PC-9 (cell line): Measurements from ENCODE around the gene TUBB4B. TPM values are rescaled to one million over a fixed set of nuclear protein-coding genes. Genes with fewer than 3 reads are reported as not detected.

Experiments
- BruUV-seq: library from RNA; stranded (reverse); fragments of 400-500 nt; replicated peaks from 2 replicates; lab custom pipeline; 2021; lab: Mats Ljungman, UMichigan
- CTCF ChIA-PET: fragments of 300-600 bp; sonication (Branson Sonifier 250); formaldehyde crosslinking; loops from one replicate; lab custom pipeline; 2022; ENCODE audit warnings: antibody characterized with exemption; lab: Charles Lee
- POLR2A ChIA-PET: fragments of 300-600 bp; sonication (Branson Sonifier 250); formaldehyde crosslinking; loops from one replicate; lab custom pipeline; 2022; ENCODE audit warnings: antibody characterized with exemption; ENCODE audit not compliant: unreplicated experiment; lab: Charles Lee
- DNase-seq, 2 experiments: peaks; one replicate each; pipeline versions ENCODE4 v3.0.0 to v3.0.0-alpha.2; 2015 to 2022; ENCODE audit warnings: mixed read lengths in 1 of 2
- H2AFZ ChIP-seq: fragments of 200-600 bp; sonication (generic); 2 replicates; pipeline ENCODE4 v1.8.1; 2017; ENCODE audit warnings: antibody characterized with exemption
- H3F3A ChIP-seq: fragments of 200-600 bp; sonication (generic); 2 replicates; pipeline ENCODE4 v1.8.1; 2017; ENCODE audit warnings: antibody characterized with exemption, mild to moderate bottlenecking, low read depth; ENCODE audit not compliant: insufficient read depth
- H3K27ac ChIP-seq: fragments of 200-600 bp; sonication (generic); 2 replicates; pipeline ENCODE4 v1.6.1; 2016; ENCODE audit warnings: mixed run types
- H3K27me3 ChIP-seq: fragments of 200-600 bp; sonication (generic); 2 replicates; pipeline ENCODE4 v1.6.1; 2016; ENCODE audit warnings: low read depth, mixed run types; ENCODE audit not compliant: insufficient read depth
- H3K36me3 ChIP-seq: fragments of 200-600 bp; sonication (generic); 2 replicates; pipeline ENCODE4 v1.6.1; 2016; ENCODE audit warnings: low read depth, mixed run types
- H3K4me1 ChIP-seq: fragments of 200-600 bp; sonication (generic); replicated peaks from 2 replicates; pipeline ENCODE4 v1.6.1; 2016; ENCODE audit warnings: mixed run types; ENCODE audit not compliant: insufficient read depth
- H3K4me2 ChIP-seq: fragments of 200-600 bp; sonication (generic); 2 replicates; pipeline ENCODE4 v1.6.1; 2017; ENCODE audit warnings: mixed run types
- H3K4me3 ChIP-seq: fragments of 200-600 bp; sonication (generic); 2 replicates; pipeline ENCODE4 v1.6.1; 2016; ENCODE audit warnings: mixed run types
- H3K79me2 ChIP-seq: fragments of 200-600 bp; sonication (generic); 2 replicates; pipeline ENCODE4 v1.6.1; 2017; ENCODE audit warnings: low read depth, mixed run types
- H3K9me2 ChIP-seq: fragments of 200-600 bp; sonication (generic); 2 replicates; pipeline ENCODE4 v1.8.1; 2017; ENCODE audit warnings: mild to moderate bottlenecking; ENCODE audit not compliant: insufficient read depth
- H3K9me3 ChIP-seq: fragments of 200-600 bp; sonication (generic); 2 replicates; pipeline ENCODE4 v1.8.1; 2016; ENCODE audit warnings: low read depth; ENCODE audit not compliant: insufficient read depth
- H4K20me1 ChIP-seq: fragments of 200-600 bp; sonication (generic); 2 replicates; pipeline ENCODE4 v1.8.1; 2017; ENCODE audit not compliant: insufficient read depth
- CTCF ChIP-seq: fragments of 200-600 bp; sonication (generic); conservative IDR thresholded peaks from 2 replicates; pipeline ENCODE4 v1.6.1; 2017; ENCODE audit warnings: mixed run types, antibody characterized with exemption, mild to moderate bottlenecking, moderate library complexity
- EZH2 ChIP-seq: fragments of 200-600 bp; sonication (generic); IDR thresholded peaks from 2 replicates; pipeline ENCODE4 v1.8.0; 2017; ENCODE audit warnings: antibody characterized with exemption, low read depth
- intact Hi-C: fragments of 100-400 bp; cut with micrococcal nuclease; formaldehyde crosslinking; loops from one replicate; pipeline ENCODE4 v1.10.0; 2022; ENCODE audit not compliant: unreplicated experiment
- total RNA-seq: library from RNA; stranded (reverse); gene quantifications from 2 replicates; pipeline ENCODE4 v1.2.3, GENCODE V29; 2021

TUBB4B gene
- total RNA-seq, 1 experiment from 2014 or later: 494 TPM

GRCh38 chr9:137277329-137278041, 36.4 kb downstream of the TUBB4B start, which contains the start of gene TOR4A:
TSS of gene TOR4A (plus strand) at chr9:137277726. CDS start at chr9:137278690, 964 bp downstream.
- TF ChIP-seq CTCF (no peak; the same call in 1 of the 2 replicates), EZH2 (no peak)
- Histone ChIP-seq H3K27me3 (no peaks in the 10 kb centered on the region), H3K9me2 (no peaks in the 10 kb centered on the region), H3F3A (peaks cover 24% of the 10 kb centered on the region), H2AFZ (peak within 1 kb of the TSS; percentile 74), H4K20me1 (peaks cover 6% of the 10 kb centered on the region; the same call in 1 of the 2 replicates), H3K79me2 (peaks cover 26% of the 10 kb centered on the region; the same call in 1 of the 2 replicates), H3K4me3 (peak within 1 kb of the TSS; percentile 89), H3K4me1 (peaks cover 16% of the 10 kb centered on the region), H3K9me3 (no peaks in the 10 kb centered on the region), H3K27ac (peak within 1 kb of the TSS; percentile 60), H3K4me2 (peak within 1 kb of the TSS; percentile 83), H3K36me3 (peaks cover 5% of the 10 kb centered on the region; the same call in 1 of the 2 replicates)
- POLR2A ChIA-PET: interaction anchor here (0.6 to 1.3 kb wide), 9 partner anchors 9 to 264 kb away, joined by 3 to 9 read pairs (median 4); partner anchors contain the start of genes NRARP and TUBB4B
- DNase-seq: peak; percentile 90 to 98
- no TSS peak for BruUV-seq
- CTCF ChIA-PET: interaction anchor here (0.5 to 1.1 kb wide), 6 partner anchors 25 to 254 kb away, joined by 3 to 11 read pairs (median 5); partner anchors contain the start of gene NRARP
- intact Hi-C loops: loop anchor here (2.0 kb wide), 2 partner anchors 37 to 51 kb away; partner anchors contain the start of genes RNF224 and TUBB4B

- ChIA-PET POLR2A (interaction anchor here (0.7 to 1.0 kb wide), 5 partner anchors 9 to 264 kb away, joined by 3 to 9 read pairs (median 4); partner anchors contain the start of genes NRARP and TUBB4B), CTCF (interaction anchor here (0.6 to 1.1 kb wide), 3 partner anchors 42 to 254 kb away, joined by 3 to 11 read pairs (median 10); no protein-coding TSS in a partner anchor)
- Histone ChIP-seq H3K27ac (peak overlapping the region; percentile 48), H3K4me3 (peak overlapping the region; percentile 89), H3F3A (peaks cover 24% of the 10 kb centered on the region), H3K9me3 (no peaks in the 10 kb centered on the region), H3K4me1 (peaks cover 16% of the 10 kb centered on the region), H3K36me3 (peaks cover 7% of the 10 kb centered on the region; the same call in 1 of the 2 replicates), H3K27me3 (no peaks in the 10 kb centered on the region), H3K4me2 (peak overlapping the region; percentile 83), H3K79me2 (peaks cover 26% of the 10 kb centered on the region; the same call in 1 of the 2 replicates), H2AFZ (peak overlapping the region; percentile 74), H3K9me2 (no peaks in the 10 kb centered on the region), H4K20me1 (peaks cover 2% of the 10 kb centered on the region; the same call in 1 of the 2 replicates)
- intact Hi-C loops: no loop called here
- TF ChIP-seq EZH2 (no peak), CTCF (no peak)
- BruUV-seq: TSS peak; percentile 46
- DNase-seq: no peak
Measured at GRCh38 chr9:137278061-137278701, 37.1 kb downstream of the TUBB4B start.
